PC-3 (cell line): ENCODE measurements around the gene IPO4. TPM values are rescaled to one million over a fixed set of nuclear protein-coding genes. Genes with fewer than 3 reads are reported as not detected.

Experiments used
- ATAC-seq: fragments of 200-7000 bp; cut with Tn5 transposase; 2 replicates; pipeline ENCODE4 v1.9.1; 2020; ENCODE audit warnings: mild to moderate bottlenecking, moderate library complexity
- BruUV-seq: library from RNA; stranded (reverse); fragments of 400-500 nt; replicated peaks from 2 replicates; lab custom pipeline; 2021; lab: Mats Ljungman, UMichigan
- CTCF ChIA-PET: fragments of 300-600 bp; sonication (Branson Sonifier 250); formaldehyde crosslinking; loops from one replicate; lab custom pipeline; 2022; ENCODE audit warnings: antibody characterized with exemption; lab: Charles Lee
- POLR2A ChIA-PET: fragments of 300-600 bp; sonication (Branson Sonifier 250); formaldehyde crosslinking; loops from one replicate; lab custom pipeline; 2022; ENCODE audit warnings: antibody characterized with exemption; ENCODE audit not compliant: unreplicated experiment; lab: Charles Lee
- DNase-seq: peaks from one replicate; pipeline ENCODE4 v3.0.0-alpha.2; 2015
- H2AFZ ChIP-seq: fragments of 300-600 bp; sonication (generic); 2 replicates; pipeline ENCODE4 v1.6.0; 2016; ENCODE audit warnings: antibody characterized with exemption, low read length
- H3F3A ChIP-seq: fragments of 300-600 bp; sonication (generic); one replicate; pipeline ENCODE4 v1.6.0; 2017; ENCODE audit warnings: antibody characterized with exemption, low read length, control low read depth, mild to moderate bottlenecking; ENCODE audit not compliant: unreplicated experiment
- H3K27ac ChIP-seq: fragments of 300-600 bp; sonication (generic); 2 replicates; pipeline ENCODE4 v1.5.1; 2016; ENCODE audit warnings: mild to moderate bottlenecking, low read length
- H3K27me3 ChIP-seq: fragments of 300-600 bp; sonication (generic); 2 replicates; pipeline ENCODE4 v1.6.1; 2016; ENCODE audit warnings: low read length, mixed read lengths
- H3K36me3 ChIP-seq: fragments of 300-600 bp; sonication (generic); 2 replicates; pipeline ENCODE4 v1.6.1; 2016; ENCODE audit warnings: low read depth, mixed run types, low read length, mixed read lengths
- H3K4me1 ChIP-seq: fragments of 300-600 bp; sonication (generic); 2 replicates; pipeline ENCODE4 v1.5.1; 2016; ENCODE audit warnings: low read length; ENCODE audit not compliant: insufficient read depth
- H3K4me2 ChIP-seq: fragments of 300-600 bp; sonication (generic); 2 replicates; pipeline ENCODE4 v1.6.0; 2016; ENCODE audit warnings: low read length
- H3K4me3 ChIP-seq: fragments of 300-600 bp; sonication (generic); 2 replicates; pipeline ENCODE4 v1.5.1; 2016; ENCODE audit warnings: mild to moderate bottlenecking, low read length, mixed read lengths
- H3K79me2 ChIP-seq: fragments of 300-600 bp; sonication (generic); 2 replicates; pipeline ENCODE4 v1.6.1; 2017; ENCODE audit warnings: low read length, mixed read lengths
- H3K9ac ChIP-seq: fragments of 300-600 bp; sonication (generic); 2 replicates; pipeline ENCODE4 v1.6.0; 2016; ENCODE audit warnings: mild to moderate bottlenecking, low read length
- H3K9me2 ChIP-seq: fragments of 300-600 bp; sonication (generic); replicated peaks from 2 replicates; pipeline ENCODE4 v1.6.1; 2016; ENCODE audit warnings: mixed run types, low read length, mixed read lengths
- H3K9me3 ChIP-seq: fragments of 300-600 bp; sonication (generic); 2 replicates; pipeline ENCODE4 v1.6.1; 2016; ENCODE audit warnings: low read length, mixed read lengths
- H4K20me1 ChIP-seq: fragments of 300-600 bp; sonication (generic); 2 replicates; pipeline ENCODE4 v1.6.1; 2016; ENCODE audit warnings: low read length, mixed read lengths
- CTCF ChIP-seq: fragments of 300-600 bp; sonication (generic); conservative IDR thresholded peaks from 2 replicates; pipeline ENCODE4 v1.5.1; 2017; ENCODE audit warnings: antibody characterized with exemption, low read depth, mild to moderate bottlenecking, low read length
- EZH2 ChIP-seq: fragments of 300-600 bp; sonication (generic); IDR thresholded peaks from one replicate; pipeline ENCODE4 v1.6.1; 2017; ENCODE audit warnings: antibody characterized with exemption, mild to moderate bottlenecking, low read length; ENCODE audit not compliant: unreplicated experiment
- EZH2phosphoT487 ChIP-seq: fragments of 300-600 bp; sonication (generic); IDR thresholded peaks from 2 replicates; pipeline ENCODE4 v1.6.1; 2018; ENCODE audit warnings: mild to moderate bottlenecking, antibody characterized with exemption, low read length, borderline replicate concordance
- intact Hi-C: fragments of 100-400 bp; cut with micrococcal nuclease; formaldehyde crosslinking; loops from 2 replicates; pipeline ENCODE4 v1.9.0; 2023
- total RNA-seq: library from RNA; depleted of rRNA; stranded (reverse); fragments of >200 nt; gene quantifications from 2 replicates; pipeline ENCODE4 v1.2.3, GENCODE V29; 2014

Gene IPO4
- total RNA-seq, 1 experiment from 2014 or later: 211 TPM

- Histone ChIP-seq H3K4me3 (peak overlapping the region; percentile 86), H3K9ac (peak overlapping the region; percentile 84), H3F3A (no peaks in the 10 kb centered on the region), H3K4me1 (peaks cover 21% of the 10 kb centered on the region), H4K20me1 (no peaks in the 10 kb centered on the region), H3K9me2 (no peaks in the 10 kb centered on the region), H3K79me2 (peaks cover 51% of the 10 kb centered on the region), H3K9me3 (no peaks in the 10 kb centered on the region), H2AFZ (peak overlapping the region; percentile 78), H3K4me2 (peak overlapping the region; percentile 90), H3K27ac (peak overlapping the region; percentile 40), H3K27me3 (no peaks in the 10 kb centered on the region), H3K36me3 (peaks cover 14% of the 10 kb centered on the region; the same call in 1 of the 2 replicates)
- no peak for TF ChIP-seq EZH2
- BruUV-seq: TSS peak; percentile 53
- ChIA-PET CTCF (no interaction called here), POLR2A (interaction anchor here (0.6 to 1.9 kb wide), 2 partner anchors 31 to 87 kb away, joined by 5 to 17 read pairs; partner anchors contain the start of genes DCAF11 and NRL)
- no peak for ATAC-seq
- no peak for DNase-seq
- intact Hi-C loops: no loop called here
These were observed 42.7 kb downstream of the IPO4 start for GRCh38 chr14:24145690-24146452.

GRCh38 chr14:24145219-24145618 lies 43.4 kb downstream of the IPO4 start:
- peak overlapping the region; percentile 86 for H3K4me3 ChIP-seq
- no peak for DNase-seq
- no TSS peak for BruUV-seq

DNA sequence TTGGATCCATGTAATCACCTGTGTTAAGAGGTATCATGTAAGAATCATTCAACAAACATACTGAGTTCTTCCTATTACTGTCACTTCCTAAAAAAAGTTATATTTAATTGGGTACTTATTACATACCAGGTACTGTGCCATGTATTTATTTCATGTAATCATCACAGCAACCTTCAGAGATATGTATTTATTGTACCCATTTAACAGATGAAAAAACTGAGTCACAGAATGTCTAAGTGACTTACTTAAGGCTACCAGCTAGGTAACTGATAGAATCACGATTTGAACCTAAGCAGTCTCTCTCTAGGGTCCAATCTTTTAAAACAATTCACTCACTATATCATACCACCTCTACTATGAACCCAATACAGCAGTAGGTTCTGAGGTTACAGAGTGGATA lies 44.2 kb downstream of the IPO4 start:
- ATAC-seq (no peak), DNase-seq (no peak)
- H3K9me2 ChIP-seq: no peaks in the 10 kb centered on the region
- no peak overlapping the region for H3K27ac ChIP-seq
- ChIA-PET POLR2A (no interaction called here), CTCF (no interaction called here)
- H3K36me3 ChIP-seq: peaks cover 7% of the 10 kb centered on the region; the same call in 1 of the 2 replicates
- H3K9me3 ChIP-seq: no peaks in the 10 kb centered on the region
- no TSS peak for BruUV-seq
- intact Hi-C loops: no loop called here
- no peak for TF ChIP-seq EZH2
- TF ChIP-seq EZH2phosphoT487: no peak
- TF ChIP-seq CTCF: no peak
- no peak overlapping the region for H3K4me3 ChIP-seq
- no peak overlapping the region for H3K4me2 ChIP-seq
- H3K27me3 ChIP-seq: no peaks in the 10 kb centered on the region
- H4K20me1 ChIP-seq: no peaks in the 10 kb centered on the region
- no peak overlapping the region for H2AFZ ChIP-seq
- no peak overlapping the region for H3K9ac ChIP-seq
- peaks cover 59% of the 10 kb centered on the region for H3K79me2 ChIP-seq
- H3K4me1 ChIP-seq: peaks cover 25% of the 10 kb centered on the region
- no peaks in the 10 kb centered on the region for H3F3A ChIP-seq

More at GRCh38 chr14:24145219-24145618, 43.4 kb downstream of the IPO4 start:
- no peaks in the 10 kb centered on the region for H3K9me3 ChIP-seq
- TF ChIP-seq EZH2 (no peak), EZH2phosphoT487 (no peak), CTCF (no peak)
- no peak overlapping the region for H3K27ac ChIP-seq
- H3K4me2 ChIP-seq: peak overlapping the region; percentile 90
- H2AFZ ChIP-seq: no peak overlapping the region
- H3K9ac ChIP-seq: peak overlapping the region; percentile 84; the same call in 1 of the 2 replicates
- peaks cover 57% of the 10 kb centered on the region for H3K79me2 ChIP-seq
- intact Hi-C loops: no loop called here
- peaks cover 21% of the 10 kb centered on the region for H3K4me1 ChIP-seq
- CTCF ChIA-PET: no interaction called here
- no peaks in the 10 kb centered on the region for H4K20me1 ChIP-seq
- no peaks in the 10 kb centered on the region for H3F3A ChIP-seq
- no peaks in the 10 kb centered on the region for H3K27me3 ChIP-seq
- H3K36me3 ChIP-seq: peaks cover 11% of the 10 kb centered on the region; the same call in 1 of the 2 replicates
- POLR2A ChIA-PET: no interaction called here
- ATAC-seq: no peak
- H3K9me2 ChIP-seq: no peaks in the 10 kb centered on the region
